Measurements from ENCODE around the gene ASB7.

Gene ASB7

GRCh38 chr15:100658895-100659294 lies 56.5 kb downstream of the ASB7 start:
- H3K4me3 ChIP-seq (ENCODE audit: low read depth, low read length): no peak overlapping the region
- DNase-seq (ENCODE audit: low read depth): peak; percentile 12
- no peak for TF ChIP-seq POLR2A (IDR thresholded peaks at IDR 0.05; ENCODE audit: extremely low read depth, insufficient read length)
- TF ChIP-seq CTCF (IDR thresholded peaks at IDR 0.05; ENCODE audit: low read depth, low read length): no peak
- no peak for TF ChIP-seq MYC (IDR thresholded peaks at IDR 0.05; ENCODE audit: low read depth, low read length)
- TF ChIP-seq MAX (IDR thresholded peaks at IDR 0.05; ENCODE audit: low read depth, low read length): no peak

GRCh38 chr15:100661156-100661555 lies 58.8 kb downstream of the ASB7 start:
- no peak overlapping the region for H3K4me3 ChIP-seq (ENCODE audit: low read depth, low read length)
- no peak for TF ChIP-seq CTCF (IDR thresholded peaks at IDR 0.05; ENCODE audit: low read depth, low read length)
- TF ChIP-seq POLR2A (IDR thresholded peaks at IDR 0.05; ENCODE audit: extremely low read depth, insufficient read length): no peak
- no peak for TF ChIP-seq MYC (IDR thresholded peaks at IDR 0.05; ENCODE audit: low read depth, low read length)
- no peak for TF ChIP-seq MAX (IDR thresholded peaks at IDR 0.05; ENCODE audit: low read depth, low read length)
- DNase-seq (ENCODE audit: low read depth): no peak

GRCh38 chr15:100663086-100663914 lies 60.9 kb downstream of the ASB7 start:
- no peak overlapping the region for H3K4me3 ChIP-seq (ENCODE audit: low read depth, low read length)
- no peak for TF ChIP-seq POLR2A (IDR thresholded peaks at IDR 0.05; ENCODE audit: extremely low read depth, insufficient read length)
- peak; percentile 43 for TF ChIP-seq CTCF (IDR thresholded peaks at IDR 0.05; ENCODE audit: low read depth, low read length)
- TF ChIP-seq MAX (IDR thresholded peaks at IDR 0.05; ENCODE audit: low read depth, low read length): no peak
- no peak for TF ChIP-seq MYC (IDR thresholded peaks at IDR 0.05; ENCODE audit: low read depth, low read length)
- peak; percentile 43 for DNase-seq (ENCODE audit: low read depth)

GRCh38 chr15:100663915-100664281 lies 61.5 kb downstream of the ASB7 start:
- no peak for DNase-seq (ENCODE audit: low read depth)
- no peak overlapping the region for H3K4me3 ChIP-seq (ENCODE audit: low read depth, low read length)
- TF ChIP-seq POLR2A (IDR thresholded peaks at IDR 0.05; ENCODE audit: extremely low read depth, insufficient read length) (no peak), CTCF (IDR thresholded peaks at IDR 0.05; ENCODE audit: low read depth, low read length) (no peak), MAX (IDR thresholded peaks at IDR 0.05; ENCODE audit: low read depth, low read length) (no peak), MYC (IDR thresholded peaks at IDR 0.05; ENCODE audit: low read depth, low read length) (no peak)

GRCh38 chr15:100665570-100665969 lies 63.2 kb downstream of the ASB7 start:
- H3K4me3 ChIP-seq (ENCODE audit: low read depth, low read length): no peak overlapping the region
- TF ChIP-seq MYC (IDR thresholded peaks at IDR 0.05; ENCODE audit: low read depth, low read length) (no peak), POLR2A (IDR thresholded peaks at IDR 0.05; ENCODE audit: extremely low read depth, insufficient read length) (no peak), CTCF (IDR thresholded peaks at IDR 0.05; ENCODE audit: low read depth, low read length) (no peak), MAX (IDR thresholded peaks at IDR 0.05; ENCODE audit: low read depth, low read length) (no peak)
- no peak for DNase-seq (ENCODE audit: low read depth)

Data from NB4 (cell line).